Inflammatory macrophage (primary cell): ENCODE data around the gene MRPS18A.
"Not testable (repeated sequence)": the region's sequence is repeated elsewhere in the genome, so short reads cannot be mapped to it uniquely, and the experiment has no call there.

Experiments used
- DNase-seq, 2 donors: peaks; one replicate each; pipeline ENCODE4 v3.0.0-alpha.2; 2020 to 2022

Gene MRPS18A

GRCh38 chr6:43716099-43716498, 28.5 kb upstream of the MRPS18A start:
- DNase-seq: no peak

GRCh38 chr6:43715056-43715788, 27.6 kb upstream of the MRPS18A start:
- no peak for DNase-seq

- no peak for DNase-seq
These were observed 26.9 kb upstream of the MRPS18A start for GRCh38 chr6:43714311-43715055.

- no peak for DNase-seq
These were observed 26.2 kb upstream of the MRPS18A start for GRCh38 chr6:43713643-43714310.

GRCh38 chr6:43712579-43712978, 25.0 kb upstream of the MRPS18A start:
- DNase-seq: no peak

GRCh38 chr6:43710576-43710975, 23.0 kb upstream of the MRPS18A start:
- DNase-seq: no peak

- no peak for DNase-seq
These were observed 22.2 kb upstream of the MRPS18A start for GRCh38 chr6:43709654-43710303.

- DNase-seq: peak; percentile 92 to 95
These were observed 21.5 kb upstream of the MRPS18A start for GRCh38 chr6:43708860-43709653.

- DNase-seq: no peak
These were observed 20.2 kb upstream of the MRPS18A start for GRCh38 chr6:43707767-43708166.

- no peak for DNase-seq
These were observed 19.7 kb upstream of the MRPS18A start for GRCh38 chr6:43707269-43707668.

- no peak for DNase-seq
These were observed 19.2 kb upstream of the MRPS18A start for GRCh38 chr6:43706788-43707187.

GRCh38 chr6:43705996-43706395, 18.4 kb upstream of the MRPS18A start:
- DNase-seq: peak; percentile 72 to 84

- DNase-seq: peak; percentile 71 to 82
These were observed 16.2 kb upstream of the MRPS18A start for GRCh38 chr6:43703512-43704429.

- peak in 1 of 2 donors; percentile 54 for DNase-seq
These were observed 15.2 kb upstream of the MRPS18A start for GRCh38 chr6:43702534-43703440.

GRCh38 chr6:43702171-43702533, 14.6 kb upstream of the MRPS18A start:
- DNase-seq: no peak

GRCh38 chr6:43700939-43701560, 13.5 kb upstream of the MRPS18A start:
- DNase-seq: not testable (repeated sequence)

GRCh38 chr6:43699564-43700186, 12.1 kb upstream of the MRPS18A start:
- DNase-seq: no peak

GRCh38 chr6:43698584-43699349, 11.2 kb upstream of the MRPS18A start:
- no peak for DNase-seq
